Head of caudate nucleus (tissue), 42 donors: ENCODE measurements around the gene ACADM.
A peak's percentile ranks its signal among the peaks of the same experiment; 100 is the strongest.
"Not testable (repeated sequence)": the region's sequence is repeated elsewhere in the genome, so short reads cannot be mapped to it uniquely, and the experiment has no call there.

ENCODE experiments used
- DNase-seq, 42 donors: peaks; one replicate each; pipeline versions ENCODE4 v3.0.0 to v3.0.0-alpha.2; 2020 to 2021; ENCODE audit warnings: mixed read lengths in 7 of 42
- intact Hi-C: fragments of 100-400 bp; cut with DNase I; formaldehyde crosslinking; loops from one replicate; pipeline ENCODE4 v1.15.0; 2022

Gene ACADM

DNA sequence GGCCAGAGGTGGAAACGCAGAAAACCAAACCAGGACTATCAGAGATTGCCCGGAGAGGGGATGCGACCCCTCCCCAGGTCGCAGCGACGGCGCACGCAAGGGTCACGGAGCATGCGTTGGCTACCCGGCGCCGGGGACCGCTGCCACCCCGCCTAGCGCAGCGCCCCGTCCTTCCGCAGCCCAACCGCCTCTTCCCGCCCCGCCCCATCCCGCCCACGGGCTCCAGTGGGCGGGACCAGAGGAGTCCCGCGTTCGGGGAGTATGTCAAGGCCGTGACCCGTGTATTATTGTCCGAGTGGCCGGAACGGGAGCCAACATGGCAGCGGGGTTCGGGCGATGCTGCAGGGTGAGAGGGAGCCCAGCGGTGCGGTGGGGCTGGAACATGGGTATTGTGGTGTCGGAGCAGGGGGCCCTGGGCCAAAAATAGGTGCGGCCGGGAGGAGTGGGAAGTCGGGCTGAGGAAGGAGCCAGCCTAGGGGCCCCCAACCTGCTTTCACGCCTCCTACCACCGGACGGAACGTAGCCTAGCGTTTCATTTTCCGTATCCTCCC, at the start of gene ACADM:
TSS of gene ACADM (plus strand) at position 238 of the 551 bp plus-strand sequence. CDS start at position 317, 79 bp downstream.
- intact Hi-C loops = loop anchor here (2.0 kb wide), 1 partner anchor 62 kb away; the partner anchor contains the start of gene RABGGTB
- DNase-seq = peak; percentile 75 to 96 (median 92)

DNA sequence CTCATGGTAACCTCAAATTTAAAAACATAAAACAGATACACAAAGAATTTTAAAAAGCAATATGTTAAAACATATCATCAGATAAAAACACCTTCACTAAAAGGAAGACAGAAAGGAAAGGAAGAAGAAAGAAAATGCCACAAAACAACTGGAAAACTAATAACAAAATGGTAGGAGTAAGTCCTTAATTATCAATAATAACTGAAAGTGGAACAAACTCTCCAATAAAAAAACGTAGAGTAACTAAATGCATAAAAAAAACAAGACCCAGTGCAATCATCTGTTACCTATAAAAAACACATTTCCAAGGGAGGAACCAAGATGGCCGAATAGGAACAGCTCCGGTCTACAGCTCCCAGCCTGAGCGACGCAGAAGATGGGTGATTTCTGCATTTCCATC, 47.1 kb upstream of the ACADM start:
- intact Hi-C loops = no loop called here
- no peak for DNase-seq

DNA sequence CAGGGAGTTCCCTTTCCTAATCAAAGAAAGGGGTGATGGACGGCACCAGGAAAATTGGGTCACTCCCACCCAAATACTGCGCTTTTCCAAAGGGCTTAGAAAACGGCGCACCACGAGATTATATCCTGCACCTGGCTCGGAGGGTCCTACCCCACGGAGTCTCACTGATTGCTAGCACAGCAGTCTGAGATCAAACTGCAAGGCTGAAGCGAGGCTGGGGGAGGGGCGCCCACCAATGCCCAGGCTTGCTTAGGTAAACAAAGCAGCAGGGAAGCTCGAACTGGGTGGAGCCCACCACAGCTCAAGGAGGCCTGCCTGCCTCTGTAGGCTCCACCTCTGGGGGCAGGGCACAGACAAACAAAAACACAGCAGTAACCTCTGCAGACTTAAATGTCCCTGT, 46.5 kb upstream of the ACADM start:
- DNase-seq, intact Hi-C loops: not testable (repeated sequence)

DNA sequence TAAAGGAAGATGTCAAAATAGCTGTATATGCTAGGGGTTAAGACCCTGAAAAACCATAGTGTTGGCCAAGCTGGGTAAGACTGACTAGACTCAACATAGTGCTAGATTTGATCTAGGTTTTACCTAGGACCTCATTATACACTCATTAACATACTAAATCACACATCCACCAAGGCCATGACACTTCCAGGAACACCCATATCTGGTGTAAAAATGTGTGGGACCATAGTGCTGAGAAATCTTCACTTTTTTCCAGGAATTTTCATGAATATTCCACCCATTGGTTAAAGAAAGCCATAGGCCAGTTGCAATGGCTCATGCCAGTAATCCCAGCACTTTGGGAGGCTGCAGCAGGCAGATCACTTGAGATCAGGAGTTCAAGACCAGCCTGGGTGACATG, 34.0 kb upstream of the ACADM start:
- DNase-seq = no peak
- intact Hi-C loops = no loop called here

DNA sequence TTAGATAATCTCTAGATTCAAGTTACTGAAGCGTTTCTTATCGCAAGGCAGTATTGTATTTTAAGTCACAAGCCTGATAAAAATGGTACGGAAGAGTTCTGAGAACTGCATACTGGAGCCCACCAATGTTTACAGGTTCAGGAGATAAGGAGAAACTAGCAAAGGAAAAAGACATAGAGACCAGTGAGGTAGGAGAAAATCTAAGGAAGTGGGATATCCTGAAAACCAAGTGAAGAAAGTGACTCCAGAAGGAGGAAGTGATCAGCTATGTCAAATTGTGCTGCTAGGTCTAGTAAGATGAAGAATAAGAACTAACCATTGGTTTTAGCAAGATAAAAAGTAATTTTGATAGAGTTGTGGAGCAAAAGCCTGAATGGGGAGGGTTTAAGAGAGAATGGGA, 31.0 kb upstream of the ACADM start:
- DNase-seq = no peak
- intact Hi-C loops = no loop called here

DNA sequence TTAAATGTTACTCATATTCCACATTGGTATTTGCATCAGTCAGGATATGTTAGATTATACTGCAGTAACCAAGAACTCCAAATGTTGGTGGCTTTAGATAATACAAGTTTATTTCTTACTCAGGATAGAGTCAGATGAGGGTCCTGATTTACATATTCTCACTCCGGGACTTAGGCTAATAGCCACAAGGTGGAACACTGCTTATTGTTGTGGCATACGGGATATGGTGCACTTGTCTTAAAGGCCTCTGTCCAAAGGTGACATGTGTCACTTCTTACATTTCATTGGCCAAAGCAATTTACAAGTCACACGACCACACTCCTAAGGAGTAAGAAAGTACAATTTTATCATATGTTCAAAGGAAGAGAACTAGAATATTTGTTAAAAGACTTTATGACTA, 28.5 kb upstream of the ACADM start:
- intact Hi-C loops = no loop called here
- DNase-seq = no peak

DNA sequence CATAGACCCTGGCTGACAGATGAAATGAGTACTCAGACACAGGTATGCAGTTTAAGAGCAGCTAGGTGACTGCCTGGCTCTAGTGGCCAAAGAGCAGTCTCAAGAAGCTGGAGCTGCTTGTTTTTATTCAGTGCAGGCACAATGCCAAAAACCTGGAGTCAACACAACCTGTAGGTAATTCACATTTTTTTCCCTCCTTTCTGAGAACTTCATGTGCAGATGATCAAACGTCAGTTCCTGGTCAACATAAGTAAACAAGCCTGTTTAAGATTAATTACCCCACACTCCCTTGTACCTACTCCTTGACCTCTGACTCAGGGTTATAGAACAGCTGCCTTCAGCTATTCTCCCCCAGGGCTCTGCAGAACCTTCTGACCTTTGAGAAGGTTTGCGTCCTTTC, 17.3 kb upstream of the ACADM start:
- no peak for DNase-seq
- intact Hi-C loops = no loop called here

DNA sequence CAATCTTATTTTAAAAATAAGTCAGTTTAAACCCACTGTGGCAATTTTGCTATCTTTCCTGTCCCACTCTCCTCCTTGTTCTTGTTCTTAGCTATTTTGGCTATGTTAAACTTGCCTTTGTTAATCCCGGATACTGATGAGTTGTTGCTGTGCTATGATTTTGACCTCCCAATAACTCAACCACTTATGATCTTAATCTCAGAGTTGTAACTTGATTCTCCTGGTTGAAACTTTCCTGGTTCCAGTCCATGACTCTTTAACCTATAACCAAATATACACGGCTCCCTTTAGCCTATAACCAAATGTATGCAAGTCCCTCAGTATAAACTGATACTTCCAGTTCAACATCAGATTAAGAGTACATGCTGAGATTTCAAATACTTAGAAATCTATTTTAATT, 15.6 kb upstream of the ACADM start:
- intact Hi-C loops = no loop called here
- DNase-seq = no peak

DNA sequence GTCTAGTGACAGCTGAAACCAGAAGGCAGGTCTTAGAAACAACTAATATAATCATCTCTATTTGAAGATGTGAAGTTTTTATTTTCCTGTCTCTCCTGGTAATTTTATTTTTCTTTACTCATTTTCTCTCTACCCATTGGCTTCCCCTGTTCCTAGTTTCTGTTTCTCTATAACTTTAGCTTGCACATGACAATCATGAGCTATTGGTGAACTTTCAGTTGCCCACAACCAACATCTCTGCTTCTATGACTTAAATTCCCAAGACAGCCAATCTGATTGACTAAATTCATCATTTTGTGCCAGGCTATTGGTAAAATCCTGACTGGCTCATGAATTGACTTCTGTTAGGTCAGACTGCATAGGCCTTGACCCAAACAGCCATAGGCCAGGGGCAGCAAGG, 13.7 kb upstream of the ACADM start:
- no peak for DNase-seq
- intact Hi-C loops = no loop called here

DNA sequence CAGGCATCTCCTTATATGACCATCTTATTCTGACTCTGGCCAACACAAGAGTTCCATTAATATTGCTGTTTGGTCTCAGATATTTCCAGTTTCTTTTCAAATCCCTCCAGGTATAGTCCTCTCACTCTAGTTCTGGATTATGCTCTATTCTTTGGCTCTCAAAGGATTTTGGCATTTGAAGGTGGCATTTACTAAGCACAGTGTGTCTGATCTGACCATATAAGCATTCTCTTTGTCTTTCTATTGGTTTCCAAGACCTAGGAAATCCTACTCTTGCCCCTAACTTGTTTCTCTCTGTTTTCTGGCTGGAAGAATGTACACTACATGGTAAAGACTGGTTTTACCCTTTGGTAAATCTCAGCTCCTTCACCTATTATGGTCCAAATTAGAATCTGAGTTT, 12.7 kb upstream of the ACADM start:
- intact Hi-C loops = no loop called here
- no peak for DNase-seq

DNA sequence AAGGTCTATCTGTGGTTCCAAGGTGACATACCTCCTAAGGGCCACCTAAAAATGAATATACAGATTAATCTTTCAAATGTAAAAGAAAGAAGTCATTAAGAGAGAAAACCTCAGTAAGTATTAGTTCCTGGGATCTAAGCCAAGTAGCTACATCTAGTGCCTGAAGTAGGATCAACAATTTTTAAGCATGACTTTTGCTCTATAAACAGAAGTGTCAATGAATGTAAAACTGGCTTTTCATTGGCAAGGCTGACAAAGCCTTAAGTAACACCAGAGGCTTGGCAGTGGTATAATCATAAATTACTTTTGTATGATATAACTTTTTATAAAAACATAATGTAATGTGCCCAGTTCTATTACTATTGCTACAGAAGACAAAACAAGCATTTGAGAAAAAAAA, 12.2 kb upstream of the ACADM start:
- DNase-seq = no peak
- intact Hi-C loops = no loop called here

DNA sequence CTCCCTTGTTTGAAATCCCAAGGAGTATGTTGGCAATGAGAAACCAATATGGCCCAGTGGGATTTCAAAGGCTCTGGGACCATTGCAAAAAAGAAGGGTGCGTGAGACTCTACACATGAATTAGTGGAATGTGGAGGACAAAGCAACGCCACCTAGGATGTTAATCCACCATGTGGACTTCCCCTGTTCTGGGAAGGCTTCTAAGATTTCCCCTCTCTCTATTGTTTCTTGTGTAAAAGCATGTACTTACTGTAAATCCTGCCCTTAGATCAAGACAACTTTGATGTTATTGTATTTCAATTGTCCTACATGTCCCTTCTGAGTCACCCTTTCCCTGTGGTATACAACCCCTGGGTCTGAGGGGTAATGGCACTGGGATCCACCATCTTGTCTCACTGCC, 4.7 kb upstream of the ACADM start:
- DNase-seq = no peak
- intact Hi-C loops = no loop called here

DNA sequence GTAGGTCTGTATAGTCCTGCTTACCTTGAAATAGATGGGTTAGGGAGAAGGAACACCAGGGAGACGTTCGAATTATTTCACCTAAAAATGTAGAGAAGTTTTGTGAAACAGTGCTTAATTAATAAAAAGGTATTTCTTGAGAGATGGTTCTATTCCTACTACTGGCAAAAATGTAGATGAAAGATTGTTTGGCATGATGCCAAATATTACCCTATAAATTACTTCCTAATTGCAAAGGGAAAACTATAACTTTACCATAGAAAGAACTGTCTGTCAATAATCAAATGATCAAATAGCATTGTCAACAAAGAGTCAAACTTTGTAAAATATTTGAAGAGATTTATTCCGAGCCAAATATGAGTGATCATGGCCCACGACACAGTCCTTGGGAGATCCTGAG, 4.2 kb upstream of the ACADM start:
- intact Hi-C loops = no loop called here
- DNase-seq = no peak

DNA sequence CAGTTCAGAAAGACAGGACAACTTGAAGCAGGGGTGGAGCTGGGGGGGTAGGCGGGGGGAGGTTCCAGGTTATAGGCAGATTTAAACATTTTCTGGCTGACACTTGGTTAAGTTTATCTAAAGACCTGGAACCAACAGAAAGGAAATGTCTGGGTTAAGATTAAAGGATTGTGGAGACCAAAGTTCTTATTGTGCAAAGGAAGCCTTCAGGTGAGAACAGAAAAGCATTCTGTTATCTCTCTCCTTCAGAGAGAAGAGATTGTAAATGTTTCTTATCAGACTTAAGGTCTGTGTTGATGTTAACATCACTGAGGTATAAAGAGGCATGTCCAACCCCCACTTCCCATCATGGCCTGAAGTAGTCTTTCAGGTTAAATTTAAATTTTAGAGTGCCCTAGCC, 3.7 kb upstream of the ACADM start:
- intact Hi-C loops = no loop called here
- DNase-seq = no peak

DNA sequence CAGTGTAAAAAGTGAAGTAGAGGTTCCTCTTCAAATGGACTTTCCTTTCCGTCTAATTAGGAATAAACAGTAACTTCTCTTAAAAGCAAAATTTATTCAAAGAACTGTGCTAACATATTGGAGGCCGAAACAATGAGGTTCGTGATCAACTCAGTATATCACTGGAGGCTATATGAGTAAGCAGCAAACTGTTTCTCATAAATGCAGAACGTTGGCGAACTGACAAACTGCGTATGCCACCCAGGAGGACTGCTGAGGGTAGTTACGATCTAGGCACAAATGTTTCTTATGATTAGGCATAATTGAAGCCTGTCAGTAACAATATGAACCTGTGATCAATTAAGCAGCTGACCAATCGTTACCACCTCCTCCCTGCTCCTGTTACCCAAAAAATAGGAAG, 2.3 kb upstream of the ACADM start:
- intact Hi-C loops, DNase-seq: not testable (repeated sequence)

DNA sequence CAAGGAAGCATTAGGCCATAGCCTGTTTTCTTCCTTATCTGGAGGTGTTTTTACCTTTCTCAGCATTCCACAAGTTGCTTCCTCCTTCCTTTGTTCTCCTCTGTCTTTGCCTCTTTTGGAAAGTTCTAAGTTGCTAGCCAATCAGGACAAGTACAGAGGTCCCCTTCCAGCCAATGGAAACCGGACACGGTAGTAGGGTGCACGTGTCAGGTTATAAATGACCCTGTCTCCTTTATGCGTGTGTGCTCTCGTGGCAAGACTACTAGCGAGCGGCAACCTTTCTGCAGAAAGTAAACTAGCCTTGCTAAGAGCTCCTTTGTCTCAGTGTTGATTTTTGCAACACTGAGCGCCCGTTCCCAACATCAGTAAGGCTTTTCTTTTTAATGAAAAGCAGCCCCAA, 1.5 kb upstream of the ACADM start:
- intact Hi-C loops = no loop called here

DNA sequence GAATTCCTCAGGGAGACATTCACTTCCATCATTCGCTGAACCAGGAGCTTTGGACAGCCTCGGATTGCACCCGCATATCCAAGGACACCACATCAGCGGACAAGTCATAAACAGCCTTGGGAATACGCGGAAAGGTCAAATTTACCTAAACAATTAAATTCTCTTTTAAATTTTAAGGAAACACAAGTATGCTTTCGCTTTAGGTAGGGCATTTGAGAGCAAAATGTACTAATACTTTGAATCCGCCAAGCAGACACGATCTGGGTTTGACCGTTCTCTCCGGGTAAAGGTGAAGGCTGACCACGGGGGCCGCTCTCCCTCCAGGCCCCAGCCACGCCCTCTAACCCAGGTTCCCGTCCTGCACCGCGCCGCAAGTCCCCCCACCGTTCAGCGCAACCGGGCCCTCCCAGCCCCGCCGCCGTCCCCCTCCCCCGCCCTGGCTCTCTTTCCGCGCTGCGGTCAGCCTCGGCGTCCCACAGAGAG, 479 bp upstream of the ACADM start:
- intact Hi-C loops = loop anchor here (2.0 kb wide), 1 partner anchor 63 kb away; the partner anchor contains the start of gene RABGGTB
- peak; percentile 50 to 95 (median 85) for DNase-seq

More for the DNA sequence above, 1.5 kb upstream of the ACADM start:
- DNase-seq = no peak

DNA sequence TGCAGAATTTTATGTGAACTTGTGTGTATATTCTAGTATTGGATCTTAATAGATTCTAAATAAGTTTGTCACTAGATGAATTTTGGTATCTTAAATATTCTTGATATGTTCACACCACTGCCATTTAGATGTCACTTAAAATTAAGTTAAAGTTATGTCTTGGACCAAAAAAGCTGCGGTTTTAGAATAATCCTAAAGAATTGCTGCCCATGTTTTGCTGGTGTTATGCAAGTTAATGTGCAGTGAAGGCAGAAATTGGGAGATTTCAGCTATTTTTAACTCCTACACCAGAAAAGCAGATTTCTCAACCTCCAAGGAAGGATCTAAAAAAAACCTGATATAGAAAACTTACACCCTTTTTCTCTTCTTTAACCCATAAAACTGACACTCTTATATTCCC, 757 bp downstream of the ACADM start:
- DNase-seq = no peak
- intact Hi-C loops = loop anchor here (2.0 kb wide), 1 partner anchor 62 kb away; the partner anchor contains the start of gene RABGGTB

DNA sequence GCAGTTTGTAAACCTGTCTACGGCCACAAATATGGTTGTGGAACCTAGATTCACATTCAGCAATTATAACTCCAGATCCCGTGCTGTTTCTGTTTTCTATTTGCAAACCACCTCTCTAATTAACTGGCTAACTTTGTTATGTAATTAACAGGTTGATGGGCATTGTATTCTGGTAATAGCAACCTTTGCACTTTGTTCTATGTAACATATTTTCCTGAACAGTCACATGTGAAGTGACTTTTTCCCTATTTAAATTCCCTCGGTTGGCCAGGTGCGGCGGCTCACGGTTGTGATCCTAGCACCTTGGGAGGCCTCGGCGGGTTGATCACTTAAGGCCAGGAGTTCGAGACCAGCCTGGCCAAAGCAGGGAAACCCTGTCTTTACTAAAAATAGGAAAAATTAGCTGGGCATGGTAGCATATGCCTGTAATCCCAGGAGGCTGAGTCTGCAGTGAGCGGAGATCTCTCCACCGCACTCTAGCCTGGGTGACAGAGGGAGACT, 1.4 kb downstream of the ACADM start:
- peak in 11 of 42 donors; percentile 5 to 44 (median 19) for DNase-seq
- intact Hi-C loops = loop anchor here (2.0 kb wide), 1 partner anchor 61 kb away; the partner anchor contains the start of gene RABGGTB

DNA sequence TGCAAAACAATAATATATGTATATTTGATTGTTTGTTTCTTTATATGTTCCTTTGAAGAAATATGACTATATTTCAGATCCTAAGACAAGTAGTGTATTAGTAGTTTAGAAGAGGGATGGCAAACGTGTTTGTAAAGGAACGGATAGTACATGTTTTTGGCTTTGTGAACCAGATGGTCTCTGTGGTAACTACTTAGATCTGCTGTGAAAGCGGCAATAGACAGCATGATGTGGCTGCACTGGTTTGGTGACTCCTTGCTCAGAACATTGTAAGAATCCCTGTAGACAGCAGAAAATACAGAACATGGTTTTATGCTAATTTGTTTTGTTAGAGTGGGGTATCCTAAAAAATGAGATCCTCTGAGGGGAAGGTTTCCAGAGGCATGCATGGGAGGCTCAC, 3.1 kb downstream of the ACADM start:
- intact Hi-C loops = no loop called here
- no peak for DNase-seq

DNA sequence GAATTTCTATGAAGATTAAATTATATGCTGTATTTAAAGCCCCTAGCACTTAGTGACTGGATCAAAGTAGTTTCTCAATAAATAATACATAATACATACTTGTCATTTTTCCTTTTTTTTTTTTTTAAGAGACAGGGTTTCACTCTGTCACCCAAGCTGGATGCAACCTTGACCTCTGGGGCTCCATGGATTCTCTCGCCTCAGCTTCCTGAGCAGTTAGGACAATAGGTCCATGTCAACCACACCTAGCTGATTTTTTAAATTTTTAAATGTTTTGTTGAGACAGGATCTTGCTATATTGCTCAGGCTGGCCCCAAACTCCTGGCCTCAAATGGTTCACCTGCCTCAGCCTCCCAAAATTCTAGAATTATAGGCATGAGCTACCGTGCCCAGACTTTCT, 5.9 kb downstream of the ACADM start:
- intact Hi-C loops = no loop called here
- DNase-seq = no peak
